HK-2 (cell line): ENCODE results near the gene NDUFB4.
A peak's percentile ranks its signal among the peaks of the same experiment; 100 is the strongest.

Source experiments
- DNase-seq: peaks from one replicate; pipeline ENCODE4 v3.0.0-alpha.2; 2018; ENCODE audit not compliant: unreplicated experiment

NDUFB4 gene

GRCh38 chr3:120596116-120596852, at the start of gene NDUFB4:
Gene NDUFB4, plus strand, starts transcription at chr3:120596336. Its CDS starts 24 bp downstream, at chr3:120596360.
- peak; percentile 99 for DNase-seq

- no peak for DNase-seq
These were observed 45.6 kb upstream of the NDUFB4 start for GRCh38 chr3:120550546-120550945.

GRCh38 chr3:120552184-120553172, 43.7 kb upstream of the NDUFB4 start:
- no peak for DNase-seq

- no peak for DNase-seq
These were observed 41.1 kb upstream of the NDUFB4 start for GRCh38 chr3:120554812-120555606.

GRCh38 chr3:120555657-120556509, 40.3 kb upstream of the NDUFB4 start:
- DNase-seq = no peak

- no peak for DNase-seq
These were observed 39.0 kb upstream of the NDUFB4 start for GRCh38 chr3:120557115-120557514.

GRCh38 chr3:120558771-120559241, 37.3 kb upstream of the NDUFB4 start:
- DNase-seq = peak; percentile 89

- DNase-seq = peak; percentile 64
These were observed 36.7 kb upstream of the NDUFB4 start for GRCh38 chr3:120559242-120560061.

GRCh38 chr3:120560304-120561250, 35.6 kb upstream of the NDUFB4 start:
- no peak for DNase-seq

- peak; percentile 51 for DNase-seq
These were observed 34.7 kb upstream of the NDUFB4 start for GRCh38 chr3:120561251-120562045.

- no peak for DNase-seq
These were observed 32.6 kb upstream of the NDUFB4 start for GRCh38 chr3:120563356-120564022.

GRCh38 chr3:120566243-120566975, 29.7 kb upstream of the NDUFB4 start:
- no peak for DNase-seq

GRCh38 chr3:120567370-120568201, 28.6 kb upstream of the NDUFB4 start:
- no peak for DNase-seq

GRCh38 chr3:120568202-120568531, 28.0 kb upstream of the NDUFB4 start:
- no peak for DNase-seq

GRCh38 chr3:120568598-120568997, 27.5 kb upstream of the NDUFB4 start:
- no peak for DNase-seq
